ENCODE results near the gene ABCG8. TPM values are rescaled to one million over a fixed set of nuclear protein-coding genes. Genes with fewer than 3 reads are reported as not detected.

ABCG8 gene
- total RNA-seq, 2 donors from 2014 or later, result not detected

Other genes with a start within 250 kb of the ABCG8 start
- gene THADA, start 242.9 kb upstream of the ABCG8 start, total RNA-seq, result 10 to 100 TPM; 23.7 to 69.5 TPM
- gene PLEKHH2, start 201.7 kb upstream of the ABCG8 start, total RNA-seq, result under 1 TPM in 1 of 2 donors, not detected in 1; 0.26 TPM
- gene C1GALT1C1L, start 162.5 kb upstream of the ABCG8 start, total RNA-seq, result not detected
- gene DYNC2LI1, start 64.9 kb upstream of the ABCG8 start, total RNA-seq, result 1 to 10 TPM; 3.7 to 7.7 TPM
- gene ABCG5, start 132 bp upstream of the ABCG8 start, total RNA-seq, result not detected
- gene LRPPRC, start 157.0 kb downstream of the ABCG8 start, total RNA-seq, result 100 to 1,000 TPM in 1 of 2 donors, 10 to 100 TPM in 1; 92.0 to 156 TPM